Osteocyte (in vitro differentiated cells): Measurements from ENCODE around the gene MLST8. TPM values are rescaled to one million over a fixed set of nuclear protein-coding genes. Genes with fewer than 3 reads are reported as not detected.

ENCODE experiments used
- DNase-seq: peaks from one replicate; pipeline ENCODE4 v3.0.0; 2021; ENCODE audit warnings: mixed read lengths; ENCODE audit not compliant: unreplicated experiment; ENCODE audit errors: extremely low spot score
- H3K27ac Mint-ChIP-seq: one replicate; pipeline ENCODE4 v1.8.0; 2021; ENCODE audit warnings: mild to moderate bottlenecking, mixed read lengths; ENCODE audit not compliant: unreplicated experiment
- H3K27me3 Mint-ChIP-seq: one replicate; pipeline ENCODE4 v1.8.0; 2021; ENCODE audit warnings: mixed read lengths; ENCODE audit not compliant: unreplicated experiment
- H3K36me3 Mint-ChIP-seq: one replicate; pipeline ENCODE4 v1.8.0; 2021; ENCODE audit warnings: mixed read lengths; ENCODE audit not compliant: unreplicated experiment
- H3K4me1 Mint-ChIP-seq: one replicate; pipeline ENCODE4 v1.8.0; 2021; ENCODE audit warnings: mixed read lengths; ENCODE audit not compliant: unreplicated experiment
- H3K4me3 Mint-ChIP-seq: one replicate; pipeline ENCODE4 v1.8.0; 2021; ENCODE audit warnings: mild to moderate bottlenecking, moderate library complexity, mixed read lengths; ENCODE audit not compliant: unreplicated experiment
- H3K9me3 Mint-ChIP-seq: one replicate; pipeline ENCODE4 v1.8.0; 2021; ENCODE audit warnings: mixed read lengths; ENCODE audit not compliant: unreplicated experiment
- CTCF ChIP-seq: fragments of 200-600 bp; sonication (generic); IDR thresholded peaks from 2 replicates; pipeline ENCODE4 v1.5.0; 2021; ENCODE audit warnings: antibody characterized with exemption, mild to moderate bottlenecking, moderate library complexity
- long read RNA-seq: library from polyadenylated mRNA; unstranded; transcript quantifications from one replicate; pipeline ENCODE4 v2.0.0, GENCODE V29; 2021
- total RNA-seq: library from RNA; stranded (reverse); gene quantifications from 2 replicates; pipeline ENCODE4 v1.2.1, GENCODE V29; 2021

Gene MLST8
- 57.6 and 60.2 TPM in 2 replicates for total RNA-seq
- long read RNA-seq, transcript MLST8-232 (9 exons, 1,870 nt): major isoform, 9 of 40 reads
- long read RNA-seq, transcript MLST8-215 (9 exons, 1,861 nt): minor isoform, 5 of 40 reads
- long read RNA-seq, transcript MLST8-230 (8 exons, 2,116 nt): minor isoform, 8 of 40 reads
- long read RNA-seq, partial matches to known transcripts: 5 of 40 reads
- long read RNA-seq, other reads (novel, unspliced or antisense): 7 of 40 reads

GRCh38 chr16:2205104-2205966 lies at the start of gene MLST8:
MLST8 (plus strand) TSS chr16:2205454; CDS start chr16:2206086, 632 bp downstream.
- Mint-ChIP-seq H3K27ac (peak within 1 kb of the TSS; percentile 83), H3K27me3 (peaks cover 1% of the 10 kb centered on the region), H3K9me3 (no peaks in the 10 kb centered on the region), H3K4me3 (peak within 1 kb of the TSS; percentile 79), H3K36me3 (peaks cover 7% of the 10 kb centered on the region), H3K4me1 (peaks cover 21% of the 10 kb centered on the region)
- peak; percentile 23 for TF ChIP-seq CTCF
- DNase-seq: peak; percentile 96

DNA sequence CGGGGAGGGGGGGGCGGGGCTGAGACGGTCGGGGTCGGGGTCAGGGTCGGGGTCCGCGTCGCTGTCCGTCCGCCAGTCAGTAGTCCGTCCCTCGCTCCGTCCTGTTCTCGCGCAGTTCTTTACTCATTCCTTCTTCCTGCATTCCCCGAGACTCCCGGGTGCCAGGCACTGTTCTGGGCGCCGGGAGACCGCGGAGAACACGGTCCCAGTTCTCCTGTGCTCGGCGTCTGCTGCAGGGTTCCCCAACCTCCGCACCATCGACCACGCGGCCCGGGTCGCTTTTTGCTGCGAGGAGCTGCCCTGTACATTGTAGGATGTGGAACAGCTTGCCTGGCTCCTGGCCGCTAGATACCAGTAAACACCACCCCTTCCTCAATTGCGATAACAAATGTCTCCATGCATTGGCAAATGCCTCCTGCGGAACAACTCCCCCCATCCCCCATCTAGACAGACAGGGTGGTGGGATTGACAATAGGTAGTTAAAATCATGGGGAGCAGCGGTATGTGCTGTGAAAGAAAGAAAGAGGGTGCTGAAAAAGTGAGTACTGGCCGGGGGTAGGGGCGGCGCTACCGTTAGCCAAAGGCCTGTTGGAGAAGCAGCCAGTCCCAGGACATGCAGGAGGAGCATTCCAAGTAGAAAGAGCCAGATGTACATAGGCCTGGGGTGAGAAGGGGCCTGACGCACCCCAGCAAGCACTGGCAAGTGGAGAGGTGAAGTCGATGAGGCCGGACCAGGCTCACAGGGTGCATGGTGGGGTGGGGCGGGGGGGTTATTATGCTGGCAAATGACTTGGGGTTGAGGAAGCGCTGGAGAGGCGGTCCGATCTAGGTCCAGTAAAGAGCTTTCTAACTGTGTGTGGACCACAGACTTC lies 49.0 kb upstream of the MLST8 start:
- Mint-ChIP-seq H3K4me1 (peaks cover 70% of the 10 kb centered on the region), H3K4me3 (peak overlapping the region; percentile 94)
- DNase-seq: no peak

DNA sequence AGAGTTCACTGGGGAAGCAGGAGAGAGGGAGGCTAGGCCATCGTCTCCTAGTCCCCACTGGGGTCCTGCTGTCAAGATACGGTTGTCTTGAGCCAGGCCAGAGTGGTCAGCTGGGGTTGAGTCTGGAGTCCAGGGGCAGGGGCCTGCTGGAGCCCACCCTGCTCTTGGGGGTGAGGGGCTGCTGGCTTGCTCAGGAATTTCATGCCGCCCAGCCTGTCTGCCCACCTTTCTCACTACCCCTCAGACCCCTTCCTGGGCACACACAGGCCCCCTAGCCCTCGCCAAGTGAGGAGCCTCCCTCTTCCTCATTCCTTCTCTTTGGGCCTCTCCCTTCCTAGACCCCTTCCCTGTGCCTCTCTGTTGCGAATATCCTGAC lies 48.4 kb upstream of the MLST8 start:
- H3K4me3 Mint-ChIP-seq: peak overlapping the region; percentile 94

More for the DNA sequence above, 49.0 kb upstream of the MLST8 start:
- TF ChIP-seq CTCF: no peak
- Mint-ChIP-seq H3K36me3 (peaks cover 2% of the 10 kb centered on the region), H3K9me3 (no peaks in the 10 kb centered on the region), H3K27ac (peak overlapping the region; percentile 83), H3K27me3 (no peaks in the 10 kb centered on the region)

GRCh38 chr16:2157480-2158261 lies 47.6 kb upstream of the MLST8 start:
- no peaks in the 10 kb centered on the region for H3K9me3 Mint-ChIP-seq
- no peaks in the 10 kb centered on the region for H3K36me3 Mint-ChIP-seq
- H3K4me3 Mint-ChIP-seq: peak overlapping the region; percentile 94
- peak overlapping the region; percentile 83 for H3K27ac Mint-ChIP-seq
- no peak for TF ChIP-seq CTCF
- no peak for DNase-seq
- peaks cover 64% of the 10 kb centered on the region for H3K4me1 Mint-ChIP-seq
- no peaks in the 10 kb centered on the region for H3K27me3 Mint-ChIP-seq

More for the DNA sequence above, 48.4 kb upstream of the MLST8 start:
- Mint-ChIP-seq H3K27me3 (no peaks in the 10 kb centered on the region), H3K27ac (peak overlapping the region; percentile 83), H3K4me1 (peaks cover 70% of the 10 kb centered on the region), H3K9me3 (no peaks in the 10 kb centered on the region), H3K36me3 (no peaks in the 10 kb centered on the region)
- no peak for DNase-seq
- TF ChIP-seq CTCF: no peak
